Smooth muscle cell of the brain vasculature (primary cell): ENCODE measurements around the gene SEMA3F.

Experiments
- DNase-seq: peaks from one replicate; pipeline ENCODE4 v3.0.0-alpha.2; 2012; ENCODE audit warnings: low read depth, low spot score

Gene SEMA3F

GRCh38 chr3:50155891-50156290 lies 767 bp downstream of the SEMA3F start:
- no peak for DNase-seq

GRCh38 chr3:50156549-50157493 lies 1.7 kb downstream of the SEMA3F start:
- no peak for DNase-seq

- no peak for DNase-seq
Observed at GRCh38 chr3:50157827-50158529, 2.9 kb downstream of the SEMA3F start.

- DNase-seq: no peak
Observed at GRCh38 chr3:50158530-50159146, 3.5 kb downstream of the SEMA3F start.

GRCh38 chr3:50160561-50160983 lies 5.4 kb downstream of the SEMA3F start:
- DNase-seq: no peak

GRCh38 chr3:50161320-50161719 lies 6.2 kb downstream of the SEMA3F start:
- no peak for DNase-seq

- no peak for DNase-seq
Observed at GRCh38 chr3:50162034-50162883, 7.1 kb downstream of the SEMA3F start.

- DNase-seq: no peak
Observed at GRCh38 chr3:50163572-50164455, 8.7 kb downstream of the SEMA3F start.

- DNase-seq: no peak
Observed at GRCh38 chr3:50164481-50164880, 9.4 kb downstream of the SEMA3F start.

GRCh38 chr3:50164984-50165909 lies 10.1 kb downstream of the SEMA3F start:
- no peak for DNase-seq

- no peak for DNase-seq
Observed at GRCh38 chr3:50165910-50166538, 10.9 kb downstream of the SEMA3F start.

GRCh38 chr3:50166620-50167019 lies 11.5 kb downstream of the SEMA3F start:
- no peak for DNase-seq

GRCh38 chr3:50167069-50167840 lies 12.1 kb downstream of the SEMA3F start:
- no peak for DNase-seq

- DNase-seq: no peak
Observed at GRCh38 chr3:50167841-50168209, 12.7 kb downstream of the SEMA3F start.

GRCh38 chr3:50168388-50168787 lies 13.3 kb downstream of the SEMA3F start:
- DNase-seq: no peak

- no peak for DNase-seq
Observed at GRCh38 chr3:50168791-50169190, 13.7 kb downstream of the SEMA3F start.

- no peak for DNase-seq
Observed at GRCh38 chr3:50169232-50169832, 14.2 kb downstream of the SEMA3F start.

- DNase-seq: no peak
Observed at GRCh38 chr3:50169858-50170257, 14.7 kb downstream of the SEMA3F start.
